ENCODE data around the gene PTPRE. TPM values are rescaled to one million over a fixed set of nuclear protein-coding genes. Genes with fewer than 3 reads are reported as not detected.

Gene PTPRE
- total RNA-seq, 1 experiment from 2014 or later = 12.3 TPM

GRCh38 chr10:127945341-127945758 lies 38.4 kb downstream of the PTPRE start (continued):
- TF ChIP-seq YY1 (IDR thresholded peaks at IDR 0.05; ENCODE audit: extremely low read depth, insufficient replicate concordance, low read depth, low read length) (no peak), REST (IDR thresholded peaks at IDR 0.05; ENCODE audit: low read depth) (no peak), SIN3A (IDR thresholded peaks at IDR 0.05; ENCODE audit: low read depth) (no peak), CBX3 (IDR thresholded peaks at IDR 0.05; ENCODE audit: low read depth) (peak; percentile 66), ZFX (IDR thresholded peaks at IDR 0.05) (no peak), POLR2A (IDR thresholded peaks at IDR 0.05; ENCODE audit: borderline replicate concordance, extremely low read depth, insufficient read depth, insufficient read length) (no peak), SRF (IDR thresholded peaks at IDR 0.05; ENCODE audit: low read depth) (no peak)

GRCh38 chr10:127945948-127946711 lies 39.2 kb downstream of the PTPRE start:
- Histone ChIP-seq H3K36me3 (ENCODE audit: control insufficient read depth in 1 of 2, insufficient read depth in 2 of 2, low read length in 2 of 2) (no peaks in the 10 kb centered on the region), H3K79me2 (ENCODE audit: insufficient read depth, low read length) (no peaks in the 10 kb centered on the region), H4K20me1 (ENCODE audit: insufficient read depth) (no peaks in the 10 kb centered on the region), H3K27ac (ENCODE audit: low read depth, low read length) (no peak overlapping the region), H3K9ac (ENCODE audit: low read length) (no peak overlapping the region), H3K9me2 (ENCODE audit: insufficient read depth) (no peaks in the 10 kb centered on the region), H3K4me1 (ENCODE audit: control insufficient read depth in 1 of 2, insufficient read depth in 2 of 2, low read length in 2 of 2) (peaks cover 7 to 16% of the 10 kb centered on the region in 2 experiments; a peak in 3 of 4 replicates), H3K9me3 (ENCODE audit: control insufficient read depth in 1 of 2, insufficient read depth in 1 of 2, low read depth in 1 of 2, low read length in 2 of 2) (no peaks in the 10 kb centered on the region), H3K4me3 (replicated peaks in 1 of 2; ENCODE audit: low read depth in 1 of 2, low read length in 2 of 2) (no peak overlapping the region), H3K27me3 (ENCODE audit: insufficient read depth, low read length) (no peaks in the 10 kb centered on the region), H2AFZ (ENCODE audit: low read depth, low read length, poor library complexity, severe bottlenecking) (no peak overlapping the region), H3K4me2 (ENCODE audit: low read length) (peak overlapping the region; percentile 26; the same call in 1 of the 2 replicates)
- ChIA-PET CTCF (no interaction called here), RAD21 (ENCODE audit: low non-redundant PET in 1 of 2, low total read pairs in 2 of 2, uncharacterized antibody in 2 of 2, unreplicated experiment in 2 of 2) (no interaction called here), POLR2A (no interaction called here)
- TF ChIP-seq RAD21 (IDR thresholded peaks at IDR 0.05; ENCODE audit: low read depth) = no peak
- no peak for TF ChIP-seq JUND (IDR thresholded peaks at IDR 0.05)
- TF ChIP-seq POLR2A (IDR thresholded peaks at IDR 0.05; ENCODE audit: borderline replicate concordance, extremely low read depth, insufficient read depth, insufficient read length) = no peak
- TF ChIP-seq CTCF (IDR thresholded peaks at IDR 0.05 in 2 of 3, conservative IDR thresholded peaks at IDR 0.05 in 1 of 3; ENCODE audit: borderline replicate concordance in 1 of 3, insufficient read depth in 1 of 3, low read depth in 2 of 3, low read length in 2 of 3) = no peak
- TF ChIP-seq CEBPB (IDR thresholded peaks at IDR 0.05; ENCODE audit: low read depth) = no peak
- TF ChIP-seq ZBTB33 (IDR thresholded peaks at IDR 0.05; ENCODE audit: extremely low read depth, insufficient replicate concordance, low read length) = no peak
- TF ChIP-seq SIN3A (IDR thresholded peaks at IDR 0.05; ENCODE audit: low read depth) = no peak
- no peak for TF ChIP-seq ZNF274 (IDR thresholded peaks at IDR 0.05; ENCODE audit: low read depth, low read length)
- no peak for TF ChIP-seq FOSL1 (IDR thresholded peaks at IDR 0.05; ENCODE audit: low read depth)
- DNase-seq (ENCODE audit: low read depth, low spot score) (no peak), ATAC-seq (no peak; the same call in 1 of the 2 replicates)
- no TSS peak for BruUV-seq (replicated peaks)
- intact Hi-C loops (cut with micrococcal nuclease) = no loop called here

Data from HCT116 (cell line).